ENCODE data around the gene DSCAML1. TPM values are rescaled to one million over a fixed set of nuclear protein-coding genes. Genes with fewer than 3 reads are reported as not detected.

DSCAML1 gene
- total RNA-seq, 1 donor from 2014 or later: 0.22 TPM

DNA sequence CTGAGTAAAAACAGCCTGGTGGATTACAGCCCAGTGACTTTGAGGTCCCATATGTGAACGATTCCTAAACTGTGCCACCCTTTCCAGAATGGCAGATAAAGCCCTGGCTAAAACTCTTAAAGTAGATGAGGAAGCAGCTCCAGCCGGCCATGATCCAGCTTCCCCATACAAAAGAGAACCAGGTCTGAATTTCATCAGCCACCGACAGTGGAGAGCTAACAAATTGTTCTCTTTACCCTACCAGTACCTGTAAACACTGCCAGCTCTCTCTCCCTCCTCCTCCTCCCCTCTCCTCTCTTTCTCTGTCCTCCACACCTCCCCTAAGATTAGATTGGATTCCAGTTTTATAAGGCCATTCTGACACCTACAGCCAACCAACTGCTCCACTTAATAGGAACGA lies 176.9 kb downstream of the DSCAML1 start:
- intact Hi-C loops (cut with DNase I): no loop called here
- ATAC-seq (peak; percentile 89), DNase-seq (ENCODE audit: missing footprints) (no peak)

GRCh38 chr11:117619661-117620060 lies 177.4 kb downstream of the DSCAML1 start:
- no peak for DNase-seq (ENCODE audit: missing footprints)
- no peak for ATAC-seq
- intact Hi-C loops (cut with DNase I): loop anchor here (10.0 kb wide), 1 partner anchor 95 kb away; no protein-coding TSS in a partner anchor

GRCh38 chr11:117618982-117619355 lies 178.0 kb downstream of the DSCAML1 start:
- intact Hi-C loops (cut with DNase I): loop anchor here (10.0 kb wide), 1 partner anchor 96 kb away; no protein-coding TSS in a partner anchor
- DNase-seq (ENCODE audit: missing footprints) (no peak), ATAC-seq (peak; percentile 13)

DNA sequence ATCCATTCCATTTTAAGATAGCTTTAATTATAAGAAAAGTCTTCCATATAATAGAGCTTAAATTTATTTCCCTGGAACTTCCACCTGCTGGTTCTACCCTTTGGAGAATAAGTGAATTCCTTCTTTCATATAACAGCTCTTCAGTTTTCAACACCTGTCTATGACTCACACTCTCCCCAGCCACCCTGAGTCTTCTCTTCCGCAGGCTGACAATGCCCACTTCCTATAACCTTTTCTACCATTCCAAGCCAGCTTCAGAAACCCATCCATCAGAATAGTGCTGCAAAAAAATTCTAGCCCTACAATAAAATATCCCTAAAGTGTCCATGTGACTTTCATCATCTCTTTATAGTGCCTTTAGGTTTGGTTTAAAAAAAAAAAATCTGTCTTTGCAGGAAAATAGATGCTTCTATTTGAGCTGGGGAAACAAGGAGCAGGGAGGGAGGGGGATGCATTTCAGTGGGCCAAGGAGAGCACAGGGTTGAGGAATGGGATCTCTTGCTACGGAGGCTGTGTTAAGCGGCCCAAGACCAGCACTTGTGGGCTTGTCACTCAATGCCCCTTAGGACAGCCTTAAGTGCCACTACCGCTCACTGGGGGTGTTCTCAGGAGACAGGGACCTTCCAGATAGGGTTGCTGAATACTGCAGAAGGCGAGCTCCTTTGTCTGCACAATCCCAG lies 178.6 kb downstream of the DSCAML1 start:
- no peak for DNase-seq (ENCODE audit: missing footprints)
- no peak for ATAC-seq
- intact Hi-C loops (cut with DNase I): loop anchor here (10.0 kb wide), 1 partner anchor 96 kb away; no protein-coding TSS in a partner anchor

- ATAC-seq (no peak), DNase-seq (ENCODE audit: missing footprints) (no peak)
- intact Hi-C loops (cut with DNase I): loop anchor here (10.0 kb wide), 1 partner anchor 98 kb away; no protein-coding TSS in a partner anchor
Measured at GRCh38 chr11:117616979-117617378, 180.0 kb downstream of the DSCAML1 start.

- intact Hi-C loops (cut with DNase I): loop anchor here (10.0 kb wide), 1 partner anchor 100 kb away; no protein-coding TSS in a partner anchor
- DNase-seq (ENCODE audit: missing footprints): no peak
- no peak for ATAC-seq
Measured at GRCh38 chr11:117614728-117615127, 182.3 kb downstream of the DSCAML1 start.

GRCh38 chr11:117613521-117613920 lies 183.5 kb downstream of the DSCAML1 start:
- intact Hi-C loops (cut with DNase I): loop anchor here (10.0 kb wide), 1 partner anchor 101 kb away; no protein-coding TSS in a partner anchor
- ATAC-seq: peak; percentile 45

GRCh38 chr11:117612177-117612576 lies 184.8 kb downstream of the DSCAML1 start:
- DNase-seq (ENCODE audit: missing footprints): no peak
- intact Hi-C loops (cut with DNase I): loop anchor here (10.0 kb wide), 1 partner anchor 103 kb away; no protein-coding TSS in a partner anchor
- ATAC-seq: no peak

More at GRCh38 chr11:117613521-117613920, 183.5 kb downstream of the DSCAML1 start:
- DNase-seq (ENCODE audit: missing footprints): no peak

GRCh38 chr11:117610901-117611300 lies 186.1 kb downstream of the DSCAML1 start:
- intact Hi-C loops (cut with DNase I): loop anchor here (10.0 kb wide), 1 partner anchor 104 kb away; no protein-coding TSS in a partner anchor

GRCh38 chr11:117610045-117610444 lies 187.0 kb downstream of the DSCAML1 start:
- intact Hi-C loops (cut with DNase I): loop anchor here (10.0 kb wide), 1 partner anchor 105 kb away; no protein-coding TSS in a partner anchor
- DNase-seq (ENCODE audit: missing footprints) (no peak), ATAC-seq (no peak)

More at GRCh38 chr11:117610901-117611300, 186.1 kb downstream of the DSCAML1 start:
- ATAC-seq (no peak), DNase-seq (ENCODE audit: missing footprints) (no peak)

GRCh38 chr11:117607449-117607848 lies 189.6 kb downstream of the DSCAML1 start:
- ATAC-seq (no peak), DNase-seq (ENCODE audit: missing footprints) (no peak)
- intact Hi-C loops (cut with DNase I): no loop called here

DNA sequence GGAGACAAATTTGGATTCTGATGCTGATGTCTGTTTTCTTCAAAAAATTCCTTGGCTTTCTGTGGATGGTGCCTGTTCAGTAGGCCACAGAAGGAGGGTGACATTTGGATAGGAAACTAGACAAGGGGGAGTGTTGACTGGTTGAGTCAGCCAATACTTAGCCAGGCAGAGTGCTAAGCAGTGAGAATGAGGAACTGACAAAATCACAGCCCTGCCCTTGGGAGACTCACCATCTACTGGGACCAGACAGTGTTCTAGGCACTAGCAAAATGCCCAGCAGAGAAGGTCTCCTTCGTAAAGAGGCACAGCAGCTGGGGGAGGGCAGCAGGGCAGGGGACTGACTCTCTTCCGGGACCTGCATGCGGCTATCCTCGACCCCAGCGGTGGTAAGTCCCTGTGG lies 190.2 kb downstream of the DSCAML1 start:
- intact Hi-C loops (cut with DNase I): no loop called here
- DNase-seq (ENCODE audit: missing footprints) (no peak), ATAC-seq (no peak)

DNA sequence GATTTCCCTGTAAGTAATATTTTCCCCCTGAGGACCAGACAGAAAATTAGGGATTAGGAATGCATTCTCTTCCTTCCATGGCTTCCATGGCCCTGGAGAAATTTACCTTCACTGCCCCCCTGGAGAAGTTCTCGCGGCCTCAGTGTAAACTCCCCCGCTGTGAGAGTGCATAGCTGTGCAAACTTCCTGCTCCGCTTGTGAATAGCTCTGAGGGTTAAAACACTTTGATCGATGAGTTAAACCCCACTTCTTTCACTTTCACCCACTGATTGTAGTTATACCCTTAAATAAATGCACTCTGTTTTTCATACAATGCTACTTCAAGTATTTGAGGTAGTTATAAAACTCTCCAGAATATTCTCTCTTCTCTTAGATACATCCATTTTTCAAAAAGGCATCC lies 190.8 kb downstream of the DSCAML1 start:
- no peak for ATAC-seq
- intact Hi-C loops (cut with DNase I): no loop called here
- DNase-seq (ENCODE audit: missing footprints): no peak

- ATAC-seq: no peak
- no peak for DNase-seq (ENCODE audit: missing footprints)
- intact Hi-C loops (cut with DNase I): no loop called here
Measured at GRCh38 chr11:117605331-117605730, 191.7 kb downstream of the DSCAML1 start.

GRCh38 chr11:117604336-117604995 lies 192.6 kb downstream of the DSCAML1 start:
- no peak for DNase-seq (ENCODE audit: missing footprints)
- intact Hi-C loops (cut with DNase I): no loop called here

DNA sequence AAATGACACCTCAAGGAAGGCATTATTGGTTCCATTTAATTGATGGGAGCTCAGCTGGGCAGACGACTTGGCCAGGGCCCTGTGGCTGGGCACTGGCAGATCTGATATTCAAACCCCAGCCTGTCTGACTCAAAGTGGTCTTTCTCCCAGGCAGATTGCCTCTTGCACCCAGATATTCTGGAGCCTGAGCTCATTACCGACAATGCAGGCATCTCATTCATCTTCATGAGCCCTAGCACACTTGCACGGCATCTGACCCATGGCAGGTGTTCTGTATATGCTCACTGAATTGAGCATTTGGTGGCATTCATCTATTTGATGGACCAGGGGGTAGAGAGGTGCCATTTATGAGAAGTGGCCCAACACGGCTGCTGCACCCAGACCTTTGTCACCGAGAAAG lies 193.1 kb downstream of the DSCAML1 start:
- no peak for DNase-seq (ENCODE audit: missing footprints)
- no peak for ATAC-seq
- intact Hi-C loops (cut with DNase I): no loop called here

More at GRCh38 chr11:117604336-117604995, 192.6 kb downstream of the DSCAML1 start:
- no peak for ATAC-seq

GRCh38 chr11:117601006-117601708 lies 195.9 kb downstream of the DSCAML1 start:
- ATAC-seq: no peak
- intact Hi-C loops (cut with DNase I): no loop called here
- DNase-seq (ENCODE audit: missing footprints): no peak

- ATAC-seq (peak; percentile 37), DNase-seq (ENCODE audit: missing footprints) (no peak)
- intact Hi-C loops (cut with DNase I): no loop called here
Measured at GRCh38 chr11:117600234-117600783, 196.7 kb downstream of the DSCAML1 start.

DNA sequence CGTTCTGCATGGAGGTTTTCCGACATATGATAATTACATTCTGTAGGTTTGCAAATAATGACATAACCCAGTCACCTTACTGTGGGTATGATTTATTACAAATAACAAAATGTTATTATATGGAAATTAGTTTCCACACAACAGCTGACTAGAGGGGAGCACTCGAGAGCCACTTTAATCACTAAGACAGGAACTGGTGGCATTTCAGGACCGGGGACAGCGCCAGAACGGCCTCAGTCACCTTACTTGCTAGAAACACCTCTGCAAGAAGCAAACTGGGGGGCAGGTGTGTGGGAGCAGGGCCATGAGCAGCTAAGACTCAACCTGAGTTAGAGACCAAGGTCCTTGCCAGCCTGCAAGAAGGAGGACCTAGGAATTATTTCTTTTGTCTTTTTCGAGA lies 199.9 kb downstream of the DSCAML1 start:
- ATAC-seq (no peak), DNase-seq (ENCODE audit: missing footprints) (no peak)
- intact Hi-C loops (cut with DNase I): no loop called here

Data from Right ventricle myocardium inferior (tissue), 1 donor.